SIG-M5 treated with dmso at 0.1 percent for 504 hours (cell line): Measurements from ENCODE around the gene PKLR.
"Not testable (repeated sequence)": the region's sequence is repeated elsewhere in the genome, so short reads cannot be mapped to it uniquely, and the experiment has no call there.

Experiments used
- DNase-seq: peaks from one replicate; lab custom pipeline; 2025; ENCODE audit not compliant: unreplicated experiment; lab: John Stamatoyannopoulos, UW

PKLR gene

GRCh38 chr1:155301342-155301841 is at the start of gene PKLR:
Gene PKLR, minus strand, starts transcription at chr1:155301438. Its CDS starts 43 bp downstream, at chr1:155301395.
- DNase-seq = no peak

GRCh38 chr1:155342842-155343241 is 41.6 kb upstream of the PKLR start:
- no peak for DNase-seq

DNA sequence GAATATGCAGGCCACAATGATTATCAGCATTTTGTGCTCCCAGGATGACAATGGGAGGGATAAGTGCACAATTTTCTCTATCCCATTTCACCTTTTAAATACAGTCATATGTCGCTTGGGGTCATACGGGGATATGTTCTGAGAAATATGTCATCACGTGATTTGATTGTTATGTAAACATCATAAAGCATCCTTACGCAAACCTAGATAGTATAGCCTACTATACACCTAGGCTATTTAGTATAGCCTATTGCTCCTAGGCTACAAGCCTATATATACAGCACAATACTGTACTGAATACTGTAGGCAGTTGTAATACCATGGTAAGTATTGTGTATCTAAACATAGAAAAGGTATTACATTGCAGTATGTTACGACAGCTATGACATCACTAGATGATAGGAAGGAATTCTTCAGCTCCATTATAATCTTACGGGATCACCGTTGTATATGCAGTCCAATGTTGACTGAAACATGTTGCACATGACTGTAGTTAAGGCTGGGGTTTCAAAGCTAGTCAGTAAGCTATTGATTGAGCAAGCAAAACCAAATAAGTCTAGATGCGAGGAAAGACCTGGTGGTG is 38.4 kb upstream of the PKLR start:
- no peak for DNase-seq

DNA sequence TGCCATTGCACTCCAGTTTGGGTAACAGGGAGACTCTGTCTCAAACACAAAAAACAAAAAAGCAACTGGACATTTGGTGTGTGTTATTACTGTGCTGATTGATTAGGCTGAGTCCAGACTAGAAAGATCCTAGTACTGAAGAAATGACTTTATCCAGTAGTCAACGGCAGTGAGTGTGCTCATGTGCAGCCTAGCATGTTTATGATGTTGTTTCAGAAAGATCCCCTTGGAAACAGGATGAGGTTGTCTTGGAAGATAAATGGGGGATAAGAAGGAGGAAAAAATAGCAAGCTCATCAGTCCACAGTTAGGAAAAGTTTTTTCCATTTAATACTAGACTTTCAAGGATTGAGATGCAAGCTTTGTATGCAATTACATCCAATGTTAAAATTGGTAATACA is 33.7 kb upstream of the PKLR start:
- no peak for DNase-seq

- DNase-seq = no peak
These were observed 28.9 kb upstream of the PKLR start for GRCh38 chr1:155329980-155330598.

GRCh38 chr1:155328856-155329255 is 27.6 kb upstream of the PKLR start:
- DNase-seq = not testable (repeated sequence)

DNA sequence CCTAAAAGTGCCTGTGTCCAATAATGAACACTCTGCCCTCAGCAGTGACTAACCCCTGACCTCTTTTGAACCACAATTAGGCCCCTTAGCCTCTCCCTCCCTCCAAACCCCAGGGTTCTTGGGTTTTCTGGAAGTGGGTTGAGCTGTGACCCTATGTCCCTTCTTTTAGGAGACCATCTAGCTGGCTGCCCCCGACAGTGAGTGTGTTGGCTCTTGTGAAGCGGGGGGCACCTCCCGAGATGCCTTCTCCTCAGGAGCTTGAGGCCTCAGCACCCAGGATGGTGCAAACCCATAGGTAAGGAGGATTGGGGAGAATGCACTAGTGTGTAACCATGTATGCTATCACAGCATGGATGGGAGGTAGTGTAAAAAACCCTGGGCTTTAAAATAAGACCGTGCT is 26.7 kb upstream of the PKLR start:
- DNase-seq = no peak

DNA sequence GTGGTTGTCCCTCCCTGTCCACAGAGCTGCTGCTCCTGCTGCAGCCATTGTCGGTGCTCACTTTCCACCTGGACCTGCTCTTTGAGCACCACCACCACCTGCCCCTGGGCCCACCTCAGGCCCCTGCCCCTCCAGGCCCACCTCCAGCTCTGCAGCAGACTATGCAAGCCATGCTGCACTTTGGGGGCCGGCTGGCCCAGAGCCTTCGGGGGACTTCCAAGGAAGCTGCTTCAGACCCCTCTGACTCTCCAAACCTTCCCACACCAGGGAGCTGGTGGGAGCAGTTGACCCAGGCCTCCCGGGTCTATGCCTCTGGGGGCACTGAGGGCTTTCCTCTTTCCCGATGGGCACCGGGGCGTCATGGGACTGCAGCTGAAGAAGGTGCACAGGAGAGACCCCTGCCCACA is 25.4 kb upstream of the PKLR start:
- DNase-seq = no peak

GRCh38 chr1:155326020-155326526 is 24.8 kb upstream of the PKLR start:
- no peak for DNase-seq

DNA sequence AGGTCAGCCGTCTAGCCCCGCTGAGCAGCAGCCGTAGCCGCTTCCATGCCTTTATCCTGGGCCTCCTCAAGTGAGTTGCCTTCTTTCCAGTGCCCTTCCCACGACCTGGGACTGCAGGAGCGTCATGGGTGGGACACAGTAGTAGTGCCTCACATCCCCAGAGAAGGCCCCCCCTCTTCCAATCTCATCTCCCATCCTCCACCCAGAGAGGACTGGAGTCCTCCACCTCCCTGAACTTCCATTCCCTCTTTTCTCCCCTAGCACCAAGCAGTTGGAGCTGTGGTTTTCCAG is 24.3 kb upstream of the PKLR start:
- no peak for DNase-seq

DNA sequence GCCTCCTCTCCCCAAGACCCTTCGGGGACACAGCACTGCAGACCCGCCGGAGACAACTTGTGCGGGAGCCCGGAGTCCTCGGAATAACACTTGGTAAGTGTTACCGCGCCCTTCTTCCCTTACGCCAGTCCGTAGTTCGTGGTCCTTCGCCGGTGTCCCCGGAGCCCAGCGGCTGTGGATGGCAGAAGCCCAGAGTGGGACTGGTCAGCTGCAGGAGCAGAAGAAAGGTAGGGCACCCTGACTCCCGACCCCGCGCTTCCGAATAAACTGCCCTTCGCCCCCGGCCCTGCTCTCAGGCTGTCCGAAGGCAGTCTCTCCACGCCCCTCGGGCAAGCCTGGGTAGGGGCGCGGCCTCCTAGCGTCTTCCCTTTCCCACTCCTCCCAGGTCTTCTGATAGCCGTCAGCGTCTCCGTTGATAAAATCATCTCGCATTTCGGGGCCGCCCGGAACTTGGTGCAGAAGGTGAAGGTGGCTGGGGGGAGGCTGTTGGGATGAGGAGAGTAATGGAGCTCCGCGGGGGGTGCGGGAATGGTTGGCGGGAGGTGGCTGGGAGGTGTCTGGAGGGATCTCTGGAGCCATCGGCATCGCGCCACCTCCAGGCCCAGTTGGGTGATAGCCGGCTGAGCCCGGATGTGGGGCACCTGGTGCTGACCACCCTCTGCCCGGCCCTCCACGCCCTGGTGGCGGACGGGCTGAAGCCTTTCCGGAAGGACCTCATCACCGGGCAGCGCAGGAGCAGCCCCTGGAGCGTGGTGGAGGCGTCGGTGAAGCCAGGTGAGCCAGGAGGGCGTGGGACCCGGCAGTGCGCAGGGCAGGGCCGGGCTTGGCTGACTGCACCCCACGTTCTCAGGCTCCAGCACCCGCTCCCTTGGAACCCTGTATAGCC is 23.7 kb upstream of the PKLR start:
- peak; percentile 62 for DNase-seq

GRCh38 chr1:155324037-155324716 is 22.9 kb upstream of the PKLR start:
- DNase-seq = peak; percentile 99

DNA sequence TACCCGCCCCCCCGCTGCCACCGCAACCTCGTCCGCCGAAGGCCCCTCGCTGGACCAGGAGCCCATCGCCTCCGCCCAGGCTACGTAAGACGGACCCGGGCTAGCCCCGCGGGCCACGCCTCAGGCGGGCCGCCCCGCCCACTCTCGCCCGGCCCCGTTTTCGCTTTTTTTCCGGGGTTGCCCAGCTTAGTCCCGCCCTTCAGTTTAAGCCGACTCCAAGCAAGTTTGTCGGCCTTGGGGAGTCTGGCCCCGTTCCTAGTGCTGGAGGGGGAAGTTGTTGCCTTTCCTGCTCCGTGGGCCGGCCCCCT is 22.4 kb upstream of the PKLR start:
- peak; percentile 89 for DNase-seq

DNA sequence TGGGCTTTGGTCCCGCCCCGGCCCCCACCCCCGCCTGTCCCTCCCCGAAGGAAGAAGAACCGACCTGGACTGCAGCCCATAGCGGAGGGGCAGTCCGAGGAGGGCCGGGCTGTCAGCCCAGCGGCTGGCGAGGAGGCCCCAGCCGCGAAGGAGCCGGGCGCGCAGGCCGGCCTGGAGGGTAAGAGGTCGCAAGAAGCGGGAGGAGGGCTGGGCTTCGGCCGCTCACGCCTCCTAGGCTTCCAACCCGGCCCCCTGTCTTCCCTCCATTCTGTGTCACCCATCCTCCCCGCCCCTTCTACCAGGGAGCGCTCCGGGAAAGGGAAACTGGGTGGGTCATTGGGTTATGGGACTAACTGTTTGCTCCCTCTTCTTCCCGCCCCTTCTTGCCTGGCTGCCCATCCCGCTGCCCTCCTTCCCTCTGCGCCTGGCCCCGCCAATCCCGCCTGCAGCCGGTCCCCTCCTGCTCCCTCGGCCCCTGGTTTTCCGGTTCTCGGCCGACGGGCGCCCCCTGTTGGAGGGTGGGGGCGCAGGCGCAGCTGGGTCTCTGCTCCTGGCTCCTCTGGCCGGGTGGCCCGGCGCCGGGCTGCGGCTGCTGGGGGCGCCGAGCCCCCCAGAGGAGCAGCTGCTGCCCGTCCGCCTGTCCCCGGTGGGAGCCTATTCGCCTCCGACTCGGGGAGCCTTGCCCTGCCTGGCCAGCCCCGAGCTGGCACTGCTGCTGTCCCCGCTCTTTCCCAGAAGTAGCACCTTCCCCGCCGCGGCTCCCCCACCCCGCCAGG is 21.9 kb upstream of the PKLR start:
- peak; percentile 92 for DNase-seq

DNA sequence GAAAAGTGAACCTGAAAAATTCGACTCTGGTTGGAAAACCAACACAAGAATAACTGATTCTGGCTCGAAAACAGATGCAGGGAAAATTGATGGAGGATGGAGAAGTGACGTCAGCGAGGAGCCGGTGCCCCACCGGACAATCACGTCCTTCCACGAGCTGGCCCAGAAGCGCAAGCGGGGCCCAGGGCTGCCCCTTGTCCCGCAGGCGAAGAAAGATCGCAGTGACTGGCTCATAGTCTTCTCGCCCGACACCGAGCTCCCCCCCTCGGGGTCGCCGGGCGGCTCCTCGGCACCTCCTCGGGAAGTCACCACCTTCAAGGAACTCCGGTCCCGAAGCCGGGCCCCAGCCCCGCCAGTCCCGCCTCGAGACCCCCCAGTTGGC is 21.3 kb upstream of the PKLR start:
- DNase-seq = peak; percentile 45

DNA sequence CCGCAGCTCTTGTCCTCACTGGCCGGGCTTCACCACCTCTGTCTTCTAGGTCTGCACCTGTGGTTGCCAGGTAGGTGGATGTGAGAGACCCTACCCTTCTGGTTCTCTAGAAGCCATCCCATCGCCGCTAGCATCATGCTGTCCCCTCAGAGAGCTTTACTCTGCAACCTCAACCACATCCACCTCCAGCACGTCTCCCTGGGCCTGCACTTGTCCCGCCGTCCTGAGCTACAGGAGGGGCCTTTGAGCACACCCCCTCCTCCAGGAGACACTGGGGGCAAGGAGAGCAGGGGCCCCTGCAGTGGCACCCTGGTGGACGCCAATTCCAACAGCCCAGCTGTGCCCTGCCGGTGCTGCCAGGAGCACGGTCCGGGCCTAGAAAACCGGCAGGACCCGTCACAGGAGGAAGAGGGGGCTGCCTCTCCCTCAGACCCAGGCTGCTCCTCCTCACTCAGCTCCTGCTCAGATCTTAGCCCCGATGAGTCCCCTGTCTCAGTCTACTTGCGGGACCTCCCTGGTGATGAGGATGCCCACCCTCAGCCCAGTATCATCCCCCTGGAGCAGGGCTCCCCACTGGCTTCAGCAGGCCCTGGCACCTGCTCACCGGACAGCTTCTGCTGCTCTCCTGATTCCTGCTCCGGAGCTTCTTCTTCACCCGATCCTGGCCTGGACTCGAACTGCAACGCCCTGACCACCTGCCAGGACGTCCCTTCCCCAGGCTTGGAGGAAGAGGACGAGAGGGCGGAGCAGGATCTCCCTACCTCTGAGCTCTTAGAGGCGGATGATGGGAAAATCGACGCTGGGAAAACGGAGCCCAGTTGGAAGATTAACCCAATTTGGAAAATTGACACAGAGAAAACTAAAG is 20.6 kb upstream of the PKLR start:
- DNase-seq = no peak

DNA sequence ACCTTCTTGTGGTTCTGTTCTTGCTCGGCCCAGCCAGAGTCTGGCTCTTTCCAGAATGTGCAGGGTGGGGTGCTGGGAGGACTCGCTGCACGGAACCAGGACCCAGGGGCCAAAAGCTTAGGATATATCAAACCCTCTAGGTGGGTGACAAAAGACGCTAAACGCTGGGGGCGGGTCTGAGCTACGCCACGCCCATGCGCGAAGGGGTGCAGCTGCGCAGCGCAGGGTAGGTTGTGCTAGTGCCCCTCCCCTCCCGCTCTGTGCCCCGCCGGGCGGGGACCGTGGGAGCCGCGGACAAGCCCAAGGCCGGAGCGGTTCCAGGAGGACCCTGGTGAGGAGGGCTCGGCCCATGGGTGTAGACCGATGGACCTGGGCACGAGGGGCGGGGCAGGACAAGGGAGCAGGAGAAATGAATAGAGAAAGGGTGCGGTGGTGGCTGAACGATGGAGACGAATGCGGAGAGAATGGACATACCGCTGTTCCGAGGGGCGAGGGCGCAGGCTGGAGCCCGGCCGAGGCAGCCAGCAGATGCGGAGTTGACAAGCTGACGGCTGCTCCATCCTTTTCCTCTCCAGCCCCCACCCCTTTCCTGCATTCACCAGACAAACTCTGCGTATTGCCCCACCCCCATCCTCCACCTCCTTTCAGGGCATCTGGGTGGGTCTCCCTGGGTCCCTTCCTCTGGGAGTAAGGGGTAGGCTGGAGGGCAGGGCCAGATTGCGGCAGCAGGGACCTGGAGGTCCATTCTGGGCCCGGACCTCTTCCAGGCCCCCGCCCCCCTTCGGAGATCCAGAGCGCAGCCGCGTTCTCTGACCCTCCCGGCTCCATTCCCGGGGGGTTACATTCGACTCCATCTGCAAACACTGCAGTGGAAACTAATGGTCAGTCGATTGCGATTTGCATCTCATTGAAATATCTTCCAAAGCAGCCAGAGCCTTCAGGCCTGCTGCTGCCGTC is 19.7 kb upstream of the PKLR start, which contains the start of gene RUSC1:
Gene RUSC1 (plus strand): TSS at position 234 of the 957 bp plus-strand sequence. CDS start 880 bp downstream, outside the sequence.
- DNase-seq = no peak

- no peak for DNase-seq
These were observed 19.0 kb upstream of the PKLR start for GRCh38 chr1:155320252-155320651.

- DNase-seq = no peak
These were observed 18.3 kb upstream of the PKLR start for GRCh38 chr1:155319536-155319935.
